Upper lobe of left lung (tissue), 4 donors: ENCODE measurements around the gene CTNNBL1.

Experiments used
- CTCF ChIP-seq, 6 experiments: fragments of 450-650 bp in 4 of 6; fragments of 200-600 bp in 2 of 6; sonication (generic) in 2 of 6; IDR thresholded peaks; one replicate each; pipeline ENCODE4 v1.5.1; 2016 to 2019; ENCODE audit warnings: antibody characterized with exemption in 6 of 6
- POLR2AphosphoS5 ChIP-seq, 2 donors: sonication (generic); formaldehyde crosslinking; IDR thresholded peaks; one replicate each; pipeline ENCODE4 v1.5.1; 2017; ENCODE audit warnings: antibody characterized with exemption in 2 of 2

DNA sequence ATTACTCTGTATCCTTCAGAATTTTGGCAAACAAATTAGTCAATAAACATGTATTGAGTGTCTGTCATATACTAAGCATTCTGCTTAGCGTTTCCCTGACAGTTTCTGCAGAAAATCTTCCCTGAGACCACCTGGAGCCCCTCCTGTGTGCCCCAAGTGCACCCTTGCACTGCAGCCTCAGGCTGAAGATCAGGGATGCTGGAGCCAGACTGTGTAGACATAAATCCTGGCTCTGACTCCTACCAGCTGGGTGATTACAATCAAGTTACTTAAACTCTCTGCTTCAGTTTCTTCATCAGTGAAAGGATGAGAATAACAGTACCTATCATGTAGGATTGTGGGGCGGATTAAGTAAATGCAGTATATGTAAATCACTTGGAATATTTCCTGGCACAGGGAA, 155.7 kb downstream of the CTNNBL1 start:
- TF ChIP-seq POLR2AphosphoS5 (IDR thresholded peaks at IDR 0.05) (no peak), CTCF (IDR thresholded peaks at IDR 0.05) (no peak)
